ENCODE results near the gene ITPK1. TPM values are rescaled to one million over a fixed set of nuclear protein-coding genes. Genes with fewer than 3 reads are reported as not detected.

The ITPK1 gene
- total RNA-seq, 1 donor from 2014 or later: 112 TPM

DNA sequence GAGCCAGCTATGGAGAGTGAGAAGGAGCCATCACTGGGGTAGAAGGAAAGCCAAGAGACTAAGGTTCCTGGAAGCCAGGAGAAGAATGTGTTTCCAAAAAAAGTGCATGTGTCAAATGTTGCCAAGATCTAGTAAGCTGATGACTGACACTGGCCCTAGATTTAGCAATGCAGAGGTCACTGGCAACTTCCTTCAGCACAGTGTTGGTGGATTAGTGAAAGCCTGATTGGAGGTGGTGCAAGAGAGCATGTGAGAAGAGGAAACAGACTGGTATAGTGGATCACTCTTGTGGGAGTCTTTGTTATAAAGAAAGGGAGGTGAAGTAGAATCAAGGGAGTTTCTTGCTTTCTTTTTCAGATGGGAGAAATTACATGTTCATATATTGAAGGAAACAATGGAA, 226.8 kb downstream of the ITPK1 start:
- TF ChIP-seq, protein P1, sequence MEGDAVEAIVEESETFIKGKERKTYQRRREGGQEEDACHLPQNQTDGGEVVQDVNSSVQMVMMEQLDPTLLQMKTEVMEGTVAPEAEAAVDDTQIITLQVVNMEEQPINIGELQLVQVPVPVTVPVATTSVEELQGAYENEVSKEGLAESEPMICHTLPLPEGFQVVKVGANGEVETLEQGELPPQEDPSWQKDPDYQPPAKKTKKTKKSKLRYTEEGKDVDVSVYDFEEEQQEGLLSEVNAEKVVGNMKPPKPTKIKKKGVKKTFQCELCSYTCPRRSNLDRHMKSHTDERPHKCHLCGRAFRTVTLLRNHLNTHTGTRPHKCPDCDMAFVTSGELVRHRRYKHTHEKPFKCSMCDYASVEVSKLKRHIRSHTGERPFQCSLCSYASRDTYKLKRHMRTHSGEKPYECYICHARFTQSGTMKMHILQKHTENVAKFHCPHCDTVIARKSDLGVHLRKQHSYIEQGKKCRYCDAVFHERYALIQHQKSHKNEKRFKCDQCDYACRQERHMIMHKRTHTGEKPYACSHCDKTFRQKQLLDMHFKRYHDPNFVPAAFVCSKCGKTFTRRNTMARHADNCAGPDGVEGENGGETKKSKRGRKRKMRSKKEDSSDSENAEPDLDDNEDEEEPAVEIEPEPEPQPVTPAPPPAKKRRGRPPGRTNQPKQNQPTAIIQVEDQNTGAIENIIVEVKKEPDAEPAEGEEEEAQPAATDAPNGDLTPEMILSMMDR (IDR thresholded peaks at IDR 0.05; ENCODE audit: borderline replicate concordance): no peak
- intact Hi-C loops (cut with micrococcal nuclease): no loop called here
- Histone ChIP-seq H3K4me3 (no peak overlapping the region), H3K9me3 (replicated peaks) (peaks cover 14% of the 10 kb centered on the region), H3K27ac (replicated peaks) (no peak overlapping the region), H3K27me3 (ENCODE audit: low read depth) (peaks cover 44% of the 10 kb centered on the region), H3K36me3 (no peaks in the 10 kb centered on the region), H3K4me1 (no peaks in the 10 kb centered on the region)
- no peak for DNase-seq

DNA sequence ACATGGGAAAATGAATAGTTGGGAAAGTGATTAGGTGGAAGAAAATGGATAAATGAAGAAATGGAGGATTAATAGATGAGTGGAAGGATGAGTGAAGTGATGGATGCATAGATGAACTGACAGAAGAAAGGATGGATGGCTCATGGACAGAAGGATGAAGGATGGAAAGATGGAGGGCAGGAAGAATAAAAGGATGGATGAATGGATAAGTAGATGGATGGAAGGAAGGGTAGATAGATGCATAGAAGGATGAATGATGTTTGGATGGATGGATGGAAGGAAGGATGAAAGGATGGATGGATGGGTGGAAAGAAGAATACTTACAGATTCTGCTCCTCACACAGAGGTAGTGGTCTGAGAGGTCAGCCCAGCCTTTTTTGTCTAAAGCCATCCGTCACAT, 228.6 kb downstream of the ITPK1 start:
- Histone ChIP-seq H3K4me1 (no peaks in the 10 kb centered on the region), H3K27ac (replicated peaks) (no peak overlapping the region), H3K4me3 (no peak overlapping the region), H3K36me3 (no peaks in the 10 kb centered on the region), H3K27me3 (ENCODE audit: low read depth) (peaks cover 49% of the 10 kb centered on the region), H3K9me3 (replicated peaks) (no peaks in the 10 kb centered on the region)
- DNase-seq: no peak
- intact Hi-C loops (cut with micrococcal nuclease): no loop called here
- TF ChIP-seq, protein P1 (IDR thresholded peaks at IDR 0.05; ENCODE audit: borderline replicate concordance): no peak

Other genes starting within 250 kb of the ITPK1 start
- not detected for gene CHGA, start 192.8 kb downstream of the ITPK1 start, total RNA-seq
- gene MOAP1, start 69.0 kb upstream of the ITPK1 start, total RNA-seq: 61.1 TPM
- gene LYSET, start 69.4 kb upstream of the ITPK1 start, total RNA-seq: 24.4 TPM
- gene GON7, start 91.1 kb upstream of the ITPK1 start, total RNA-seq: 19.0 TPM
- 18.3 TPM for gene UBR7, start 91.3 kb upstream of the ITPK1 start, total RNA-seq
- 20.2 TPM for gene BTBD7, start 217.1 kb upstream of the ITPK1 start, total RNA-seq
- 1.3 TPM for gene COX8C, start 231.3 kb upstream of the ITPK1 start, total RNA-seq